GM12878 (cell line): Measurements from ENCODE around the gene ELAVL2.

Experiments
- EZH2 ChIP-seq: IDR thresholded peaks from 2 replicates; pipeline ENCODE4 v1.6.1; 2012; ENCODE audit warnings: low read depth, mild to moderate bottlenecking, control low read depth, inconsistent platforms, low read length, borderline replicate concordance; ENCODE audit not compliant: control insufficient read depth
- MYC ChIP-seq: IDR thresholded peaks from 2 replicates; pipeline ENCODE4 v1.6.1; 2011; ENCODE audit warnings: mild to moderate bottlenecking, low read length, moderate library complexity, inconsistent platforms; ENCODE audit not compliant: insufficient read depth, insufficient replicate concordance, insufficient read length, severe bottlenecking
- POLR2A ChIP-seq: IDR thresholded peaks from 2 replicates; pipeline ENCODE4 v1.6.1; 2011; ENCODE audit warnings: low read depth, mild to moderate bottlenecking, low read length
- POLR2AphosphoS5 ChIP-seq: IDR thresholded peaks from 2 replicates; pipeline ENCODE4 v1.6.1; 2011; ENCODE audit warnings: mild to moderate bottlenecking, low read length, inconsistent platforms

- no peak for TF ChIP-seq POLR2AphosphoS5
- no peak for TF ChIP-seq EZH2
- TF ChIP-seq POLR2A: no peak
- no peak for TF ChIP-seq MYC
These were observed 5.3 kb downstream of the ELAVL2 start for GRCh38 chr9:23820451-23821374.
